K562 (cell line): ENCODE results near the gene HIVEP3. TPM values are rescaled to one million over a fixed set of nuclear protein-coding genes. Genes with fewer than 3 reads are reported as not detected.

Experiments
- ATAC-seq: fragments of 200-7000 bp; cut with Tn5 transposase; 3 replicates; pipeline ENCODE4 v1.9.1; 2020; ENCODE audit warnings: moderate library complexity
- BruUV-seq: library from RNA; stranded (reverse); fragments of 400-500 nt; replicated peaks from 2 replicates; lab custom pipeline; 2021; lab: Mats Ljungman, UMichigan
- CTCF ChIA-PET: fragments of 300-600 bp; formaldehyde crosslinking; extraction: SDS; loops from one replicate; lab custom pipeline; 2021; ENCODE audit warnings: low intra/inter-chr PET ratio; lab: Yijun Ruan, JAX
- POLR2A ChIA-PET: fragments of 300-600, 350-650 bp; sonication (Branson Sonifier 250); formaldehyde crosslinking; extraction: SDS; loops from one replicate; lab custom pipeline; 2021; ENCODE audit warnings: antibody characterized with exemption, inconsistent platforms; lab: Yijun Ruan, JAX
- DNase-seq, 4 experiments: peaks; one replicate each; pipeline versions ENCODE4 v3.0.0 to v3.0.0-alpha.2; 2011 to 2018; ENCODE audit warnings: low spot score in 3 of 4, mixed read lengths in 3 of 4; ENCODE audit errors: extremely low read depth in 1 of 4
- FAIRE-seq: peaks from 2 replicates; lab custom pipeline; 2011; peaks lifted over from hg19 to GRCh38; lab: Jason Lieb, UNC
- H2AFZ ChIP-seq: 2 replicates; pipeline ENCODE4 v1.6.0; 2011; ENCODE audit warnings: low read depth, low read length, control low read depth, inconsistent platforms
- H3K27ac ChIP-seq: fragments of 200-600 bp; 3 replicates; pipeline ENCODE4 v1.8.0; 2011; ENCODE audit warnings: low read depth, mild to moderate bottlenecking, control low read depth, inconsistent platforms, low read length, moderate library complexity, mixed read lengths; ENCODE audit errors: extremely low read depth
- H3K27me3 ChIP-seq, 2 experiments: fragments of 300-600 bp in 1 of 2; 2 replicates in 1 of 2; 3 replicates in 1 of 2; pipeline versions ENCODE4 v1.6.0 to v1.8.0; 2011; ENCODE audit warnings: inconsistent platforms in 2 of 2, low read length in 2 of 2, mild to moderate bottlenecking in 1 of 2, mixed read lengths in 1 of 2, moderate library complexity in 1 of 2; ENCODE audit not compliant: control insufficient read depth in 2 of 2, insufficient read depth in 2 of 2
- H3K36me3 ChIP-seq: fragments of 300-600 bp; 3 replicates; pipeline ENCODE4 v1.8.0; 2011; ENCODE audit warnings: mild to moderate bottlenecking, low read length, inconsistent platforms; ENCODE audit not compliant: control insufficient read depth, insufficient read depth
- H3K4me1 ChIP-seq, 2 experiments: fragments of 200-600 bp in 1 of 2; replicated peaks in 1 of 2; 2 replicates in 1 of 2; 3 replicates in 1 of 2; pipeline versions ENCODE4 v1.5.1 to v1.8.0; 2011; ENCODE audit warnings: inconsistent platforms in 2 of 2, low read length in 2 of 2, mild to moderate bottlenecking in 1 of 2, mixed read lengths in 1 of 2, moderate library complexity in 1 of 2; ENCODE audit not compliant: control insufficient read depth in 2 of 2, insufficient read depth in 2 of 2
- H3K4me2 ChIP-seq: 2 replicates; pipeline ENCODE4 v1.6.1; 2011; ENCODE audit warnings: low read length, control low read depth, inconsistent platforms, mixed read lengths; ENCODE audit not compliant: insufficient read depth
- H3K4me3 ChIP-seq: fragments of 200-600 bp; sonication (generic), shearing (Covaris generic); 2 replicates; pipeline ENCODE4 v1.5.1; 2016; ENCODE audit warnings: control low read depth, inconsistent platforms
- H3K79me2 ChIP-seq: fragments of 200-600 bp; 3 replicates; pipeline ENCODE4 v1.8.0; 2011; ENCODE audit warnings: low read length, inconsistent platforms; ENCODE audit not compliant: control insufficient read depth, insufficient read depth
- H3K9ac ChIP-seq, 2 experiments: 2 replicates each; pipeline versions ENCODE4 v1.6.0 to v1.6.1; 2011; ENCODE audit warnings: low read depth in 2 of 2, low read length in 2 of 2, control low read depth in 1 of 2, inconsistent platforms in 1 of 2, mild to moderate bottlenecking in 1 of 2, mixed read lengths in 1 of 2; ENCODE audit not compliant: insufficient read depth in 1 of 2
- H3K9me1 ChIP-seq: one replicate; pipeline ENCODE4 v1.6.0; 2011; ENCODE audit warnings: inconsistent platforms, mild to moderate bottlenecking, low read length, moderate library complexity; ENCODE audit not compliant: control insufficient read depth, insufficient read depth
- H3K9me3 ChIP-seq: replicated peaks from 2 replicates; pipeline ENCODE4 v1.5.1; 2011; ENCODE audit warnings: low read depth, low read length, inconsistent platforms; ENCODE audit not compliant: control insufficient read depth, insufficient read depth
- H4K20me1 ChIP-seq: replicated peaks from 2 replicates; pipeline ENCODE4 v1.6.1; 2011; ENCODE audit warnings: low read length, inconsistent platforms, mixed read lengths; ENCODE audit not compliant: control insufficient read depth, insufficient read depth
- BACH1 ChIP-seq: fragments of 200-800 bp; sonication (Bioruptor generic); IDR thresholded peaks from 2 replicates; pipeline ENCODE4 v1.6.1; 2016; ENCODE audit warnings: missing genetic modification characterization, missing compliant biosample characterization
- FOS ChIP-seq: IDR thresholded peaks from 3 replicates; pipeline ENCODE4 v1.6.1; 2011; ENCODE audit not compliant: insufficient read length; ENCODE audit errors: extremely low read depth
- HINFP ChIP-seq: fragments of 450-650 bp; conservative IDR thresholded peaks from 2 replicates; pipeline ENCODE4 v1.6.1; 2016; ENCODE audit warnings: missing genetic modification characterization, low read depth, mild to moderate bottlenecking, control low read depth, missing compliant biosample characterization
- IRF9 ChIP-seq: fragments of 450-650 bp; IDR thresholded peaks from 2 replicates; pipeline ENCODE4 v1.6.1; 2016; ENCODE audit warnings: missing biosample characterization, missing genetic modification characterization
- KAT7 ChIP-seq: sonication (generic); formaldehyde crosslinking; IDR thresholded peaks from 2 replicates; pipeline ENCODE4 v1.8.0; 2022; ENCODE audit warnings: missing genetic modification reagents, mild to moderate bottlenecking, borderline replicate concordance
- PCBP2 ChIP-seq: fragments of 200-400 bp; formaldehyde crosslinking; IDR thresholded peaks from 2 replicates; pipeline ENCODE4 v1.6.1; 2018; ENCODE audit warnings: low read length, low read depth, mild to moderate bottlenecking, moderate library complexity; ENCODE audit not compliant: poor library complexity, severe bottlenecking
- POU5F1 ChIP-seq: fragments of 150-350 bp; IDR thresholded peaks from 2 replicates; pipeline ENCODE4 v1.6.1; 2014; ENCODE audit warnings: borderline replicate concordance, low read length, low read depth, mild to moderate bottlenecking; ENCODE audit not compliant: partially characterized antibody
- PTRF ChIP-seq: fragments of 450-650 bp; IDR thresholded peaks from 2 replicates; pipeline ENCODE4 v1.6.1; 2016; ENCODE audit warnings: mild to moderate bottlenecking, missing genetic modification characterization, missing compliant biosample characterization
- RCOR1 ChIP-seq, 2 experiments: IDR thresholded peaks; 2 replicates each; pipeline ENCODE4 v1.6.1; 2012; ENCODE audit warnings: low read depth in 2 of 2, low read length in 2 of 2, borderline replicate concordance in 1 of 2, improper control_type of control experiment in 1 of 2
- SRF ChIP-seq, 2 experiments: fragments of 250-450, 450-650 bp in 1 of 2; sonication (Bioruptor Pico) in 1 of 2; sonication (generic) in 1 of 2; formaldehyde crosslinking; IDR thresholded peaks; 2 replicates each; pipeline versions ENCODE4 v1.5.0 to v1.5.1; 2020 to 2022; ENCODE audit warnings: mild to moderate bottlenecking in 1 of 2, missing genetic modification reagents in 1 of 2
- SUPT5H ChIP-seq: fragments of 450-650 bp; IDR thresholded peaks from 2 replicates; pipeline ENCODE4 v1.6.1; 2016
- THRAP3 ChIP-seq: fragments of 450-650 bp; IDR thresholded peaks from 2 replicates; pipeline ENCODE4 v1.6.1; 2016; ENCODE audit warnings: mild to moderate bottlenecking, inconsistent platforms, borderline replicate concordance
- ZBTB5 ChIP-seq: fragments of 450-650 bp; IDR thresholded peaks from 2 replicates; pipeline ENCODE4 v1.6.1; 2017; ENCODE audit warnings: antibody characterized with exemption
- ZC3H11A ChIP-seq: IDR thresholded peaks from 2 replicates; pipeline ENCODE4 v1.6.1; 2012; ENCODE audit warnings: low read depth, low read length, improper control_type of control experiment
- ZC3H4 ChIP-seq: sonication (generic); formaldehyde crosslinking; IDR thresholded peaks from 2 replicates; pipeline ENCODE4 v1.9.0; 2021; ENCODE audit warnings: missing genetic modification reagents, borderline replicate concordance
- ZNF77 ChIP-seq: fragments of 250-450 bp; sonication (Bioruptor Pico); IDR thresholded peaks from 2 replicates; pipeline ENCODE4 v1.5.0; 2020
- WGBS: fragments of 100-300 bp; shearing (Covaris generic); methylation state at CpG from one replicate; pipeline ENCODE4 v1.1.6; 2016; ENCODE audit warnings: low coverage, mixed read lengths; ENCODE audit not compliant: insufficient coverage; ENCODE audit errors: missing lambda C conversion rate; 5-methylcytosine and 5-hydroxymethylcytosine counted together
- in situ Hi-C: fragments of 300-500 bp; cut with MboI; formaldehyde crosslinking; loops from 4 replicates; pipeline ENCODE4 v1.15.0; 2018; ENCODE audit warnings: inconsistent platforms, mixed read lengths
- intact Hi-C: fragments of 100-400 bp; cut with micrococcal nuclease; formaldehyde crosslinking; loops from 2 replicates; pipeline ENCODE4 v1.14.2; 2022
- polyA plus RNA-seq, 8 experiments: library from polyadenylated mRNA; depleted of rRNA in 4 of 8; stranded (reverse) in 5 of 8; unstranded in 3 of 8; fragments of >200 nt; fragmentation: Nextera tagmentation in 2 of 8; fragmentation: Illumina TruSeq in 1 of 8; extraction: Ambion mirVana in 2 of 8; extraction: Trizol in 1 of 8; gene quantifications; 2 replicates each; pipeline versions ENCODE4 v1.2.1 to v1.2.3, GENCODE V29; 2011 to 2014; ENCODE audit warnings: inconsistent platforms in 1 of 8, missing spikeins in 1 of 8
- total RNA-seq, 7 experiments: library from RNA; depleted of rRNA in 6 of 7; stranded (reverse); fragments of >200 nt in 6 of 7; fragmentation: Illumina TruSeq in 2 of 7; extraction: Trizol in 2 of 7; gene quantifications; 2 replicates each; pipeline versions ENCODE4 v1.2.1 to v1.2.3, GENCODE V29; 2011 to 2021; ENCODE audit warnings: low replicate concordance in 1 of 7

Gene HIVEP3
- total and polyA plus RNA-seq, 9 of the 15 experiments (the other 6 are each of a cell fraction or from before 2014, with no cell fraction given) = 0.09 to 0.58 (median 0.34) TPM; not detected in 1

- TF ChIP-seq FOS = no peak
- no peak for TF ChIP-seq PTRF
- no peak for TF ChIP-seq BACH1 (tag)
- no peak for TF ChIP-seq IRF9 (tag)
- TF ChIP-seq ZBTB5 = no peak
- TF ChIP-seq ZC3H11A = no peak
- no peak for TF ChIP-seq ZNF77 (CRISPR knock-in tag)
These were observed 302.2 kb downstream of the HIVEP3 start (continued) for GRCh38 chr1:41616563-41616962.

- in situ Hi-C loops (no loop called here), intact Hi-C loops (no loop called here)
- TF ChIP-seq THRAP3 (no peak), RCOR1 (IDR thresholded peaks at IDR 0.05; ENCODE audit: borderline replicate concordance in 1 of 2, low read depth in 2 of 2, low read length in 2 of 2) (no peak), KAT7 (no peak), PCBP2 (no peak), POU5F1 (no peak), SRF (CRISPR knock-in tag; IDR thresholded peaks at IDR 0.05) (no peak), HINFP (tag) (no peak), SUPT5H (no peak), ZC3H4 (CRISPR knock-in tag) (no peak), BACH1 (tag) (no peak)
These were observed 302.7 kb downstream of the HIVEP3 start for GRCh38 chr1:41615981-41616380.

More at GRCh38 chr1:41615981-41616380, 302.7 kb downstream of the HIVEP3 start:
- Histone ChIP-seq H3K27ac (no peak overlapping the region), H3K36me3 (no peaks in the 10 kb centered on the region), H3K9me1 (no peaks in the 10 kb centered on the region), H2AFZ (no peak overlapping the region), H3K4me1 (no peaks in the 10 kb centered on the region), H3K4me2 (no peak overlapping the region), H3K27me3 (peaks cover 23 to 61% of the 10 kb centered on the region in 2 experiments), H4K20me1 (peaks cover 12% of the 10 kb centered on the region), H3K4me3 (no peak overlapping the region), H3K79me2 (no peaks in the 10 kb centered on the region), H3K9me3 (no peaks in the 10 kb centered on the region), H3K9ac (no peak overlapping the region)
- no TSS peak for BruUV-seq
- ChIA-PET POLR2A (interaction anchor here (0.5 kb wide), 1 partner anchor 76 kb away, joined by 3 read pairs; no protein-coding TSS in a partner anchor), CTCF (no interaction called here)
- 0% methylated on average over 2 of the region's 2 CpGs for WGBS
- no peak for DNase-seq
- FAIRE-seq = no peak
- no peak for ATAC-seq
